ENCODE measurements around the gene HOXB13.
"Not testable (repeated sequence)": the region's sequence is repeated elsewhere in the genome, so short reads cannot be mapped to it uniquely, and the experiment has no call there.

Gene HOXB13

GRCh38 chr17:48718227-48718760, 10.3 kb downstream of the HOXB13 start:
- TF ChIP-seq CTCF (IDR thresholded peaks at IDR 0.05; ENCODE audit: insufficient read depth, low read length, missing control alignments) = no peak
- ChIA-PET POLR2A (no interaction called here), CTCF (interaction anchor here (0.6 to 19.2 kb wide), 8 partner anchors 9 to 164 kb away, joined by 3 to 353 read pairs (median 8); partner anchors contain the start of gene HOXB13)
- DNase-seq (ENCODE audit: low read depth, low spot score) = no peak
- 0 out of 2 replicates have a peak overlapping the region, but pooled peaks have one; percentile 6 for H3K4me3 ChIP-seq (ENCODE audit: low read depth, low read length)

DNA sequence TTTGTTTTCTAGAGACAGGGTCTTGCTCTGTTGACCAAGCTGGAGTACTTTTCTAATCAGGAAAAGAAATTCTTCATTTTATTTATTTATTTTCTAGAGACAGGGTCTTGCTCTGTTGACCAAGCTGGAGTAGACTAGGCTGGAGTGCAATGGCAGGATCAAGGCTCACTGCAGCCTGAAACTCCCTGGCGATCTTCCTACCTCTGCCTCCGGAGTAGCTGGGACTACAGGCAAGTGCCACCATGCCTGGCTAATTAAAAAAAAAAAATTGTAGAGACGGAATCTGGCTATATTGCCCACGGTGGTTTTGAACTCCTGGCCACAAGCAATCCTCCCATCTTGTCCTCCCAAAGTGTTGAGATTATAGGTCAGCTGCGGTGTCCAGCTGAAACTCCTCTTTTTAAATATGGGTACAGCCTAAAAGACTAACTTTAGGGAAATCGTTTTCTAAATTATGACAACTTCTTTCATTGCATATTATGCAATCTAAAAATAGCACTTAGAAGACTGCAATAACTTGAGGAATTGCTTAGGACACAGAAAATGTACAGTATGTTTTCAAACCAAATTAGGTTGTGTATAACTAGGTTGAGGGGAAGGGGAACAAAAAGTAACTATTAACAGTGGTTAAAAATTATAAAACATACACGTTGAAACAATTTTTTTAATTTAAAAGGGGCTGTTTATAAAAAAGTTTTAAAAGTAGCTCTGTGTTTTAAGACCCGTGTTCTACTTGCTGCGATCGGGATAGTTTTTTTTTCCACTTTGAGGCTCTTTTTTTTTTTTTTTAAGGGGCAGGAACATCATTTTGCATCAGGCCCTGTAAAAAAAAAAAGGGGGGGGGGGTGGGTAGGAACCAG, 11.0 kb downstream of the HOXB13 start:
- POLR2A ChIA-PET = no interaction called here
- CTCF ChIA-PET = interaction anchor here (1.1 to 19.2 kb wide), 8 partner anchors 10 to 584 kb away, joined by 3 to 353 read pairs (median 8); partner anchors contain the start of gene HOXB13
- TF ChIP-seq CTCF (IDR thresholded peaks at IDR 0.05; ENCODE audit: insufficient read depth, low read length, missing control alignments) = no peak
- DNase-seq (ENCODE audit: low read depth, low spot score) = no peak
- H3K4me3 ChIP-seq (ENCODE audit: low read depth, low read length) = no peak overlapping the region

DNA sequence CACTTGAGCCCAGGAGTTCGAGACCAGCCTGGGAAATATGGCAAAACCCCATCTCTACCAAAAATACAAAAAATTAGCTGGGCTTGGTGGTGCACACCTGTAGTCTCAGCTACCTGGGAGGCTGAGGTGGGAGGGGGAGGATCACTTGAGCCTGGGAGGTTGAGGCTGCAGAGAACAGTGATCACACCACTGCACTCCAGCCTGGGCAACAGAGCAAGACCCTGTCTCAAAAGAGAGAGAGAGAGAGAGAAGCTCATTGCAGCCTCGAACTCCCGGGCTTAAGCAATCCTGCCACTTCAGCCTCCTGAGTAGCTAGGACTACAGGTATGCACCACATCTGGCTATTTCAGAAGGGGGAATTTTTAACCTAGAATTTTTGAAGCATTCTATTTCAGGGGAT, 12.0 kb downstream of the HOXB13 start:
- CTCF ChIA-PET = interaction anchor here (0.7 to 4.0 kb wide), 5 partner anchors 8 to 162 kb away, joined by 3 to 27 read pairs (median 12); partner anchors contain the start of gene HOXB13
- H3K4me3 ChIP-seq (ENCODE audit: low read depth, low read length); DNase-seq (ENCODE audit: low read depth, low spot score); POLR2A ChIA-PET: not testable (repeated sequence)

GRCh38 chr17:48715496-48716399, 12.8 kb downstream of the HOXB13 start:
- no peak for DNase-seq (ENCODE audit: low read depth, low spot score)
- CTCF ChIA-PET = interaction anchor here (0.6 to 4.0 kb wide), 4 partner anchors 9 to 163 kb away, joined by 3 to 27 read pairs (median 14); partner anchors contain the start of gene PRAC2
- no peak overlapping the region for H3K4me3 ChIP-seq (ENCODE audit: low read depth, low read length)
- TF ChIP-seq CTCF (IDR thresholded peaks at IDR 0.05; ENCODE audit: insufficient read depth, low read length, missing control alignments) = no peak
- POLR2A ChIA-PET = no interaction called here

DNA sequence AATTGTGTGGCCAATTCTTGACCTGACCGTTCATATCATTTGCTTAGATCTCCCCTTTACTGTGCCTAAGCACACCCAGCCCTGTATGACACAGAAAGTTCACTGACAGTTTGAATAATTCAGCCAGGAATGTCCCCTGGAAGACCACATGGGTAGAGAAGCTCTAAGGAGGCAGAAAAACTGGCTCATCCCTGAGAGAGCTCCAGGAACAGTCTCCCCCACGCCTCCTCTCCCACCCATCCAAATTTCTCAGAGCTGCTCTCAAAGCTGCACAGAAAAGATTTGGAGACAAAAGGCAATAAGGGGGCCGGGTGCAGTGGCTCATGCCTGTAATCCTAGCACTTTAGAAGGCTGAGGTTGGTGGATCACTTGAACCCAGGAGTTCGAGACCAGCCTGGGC, 17.4 kb downstream of the HOXB13 start:
- H3K4me3 ChIP-seq (ENCODE audit: low read depth, low read length) = no peak overlapping the region
- no peak for DNase-seq (ENCODE audit: low read depth, low spot score)
- ChIA-PET POLR2A (no interaction called here), CTCF (interaction anchor here (1.8 to 2.9 kb wide), 4 partner anchors 11 to 168 kb away, joined by 7 to 12 read pairs (median 8); partner anchors contain the start of gene PRAC1)
- no peak for TF ChIP-seq CTCF (IDR thresholded peaks at IDR 0.05; ENCODE audit: insufficient read depth, low read length, missing control alignments)
